K562 (cell line): Measurements from ENCODE around the gene SPATA33. TPM values are rescaled to one million over a fixed set of nuclear protein-coding genes. Genes with fewer than 3 reads are reported as not detected.
A peak's percentile ranks its signal among the peaks of the same experiment; 100 is the strongest.

Source experiments
- CBX5 ChIP-seq: IDR thresholded peaks from 2 replicates; pipeline ENCODE4 v1.6.1; 2014; ENCODE audit warnings: low read depth, borderline replicate concordance
- CTBP1 ChIP-seq: fragments of 450-650 bp; IDR thresholded peaks from 2 replicates; pipeline ENCODE4 v1.6.1; 2016; ENCODE audit warnings: borderline replicate concordance
- GTF2F1 ChIP-seq: IDR thresholded peaks from 2 replicates; pipeline ENCODE4 v1.6.1; 2011; ENCODE audit warnings: low read depth, low read length, improper control_type of control experiment
- IRF2 ChIP-seq: sonication (generic); formaldehyde crosslinking; IDR thresholded peaks from 2 replicates; pipeline ENCODE4 v1.8.1; 2022; ENCODE audit warnings: mild to moderate bottlenecking, missing genetic modification reagents
- L3MBTL2 ChIP-seq: fragments of 450-650 bp; IDR thresholded peaks from 2 replicates; pipeline ENCODE4 v1.6.1; 2016; ENCODE audit warnings: mild to moderate bottlenecking, moderate library complexity
- MAFF ChIP-seq: IDR thresholded peaks from 2 replicates; pipeline ENCODE4 v1.6.1; 2012; ENCODE audit warnings: low read length, improper control_type of control experiment
- SIN3B ChIP-seq: fragments of 450-650 bp; IDR thresholded peaks from 2 replicates; pipeline ENCODE4 v1.6.1; 2017; ENCODE audit warnings: low read depth, mild to moderate bottlenecking, moderate library complexity
- SP1 ChIP-seq: sonication (generic); formaldehyde crosslinking; IDR thresholded peaks from 2 replicates; pipeline ENCODE4 v1.8.1; 2022; ENCODE audit warnings: mild to moderate bottlenecking, missing genetic modification reagents
- TFAP4 ChIP-seq: sonication (generic); formaldehyde crosslinking; IDR thresholded peaks from 2 replicates; pipeline ENCODE4 v1.8.0; 2022; ENCODE audit warnings: missing genetic modification reagents, mild to moderate bottlenecking, moderate library complexity, borderline replicate concordance
- THAP12 ChIP-seq: fragments of 250-450 bp; sonication (Bioruptor Pico); IDR thresholded peaks from 2 replicates; pipeline ENCODE4 v1.9.0; 2021; ENCODE audit warnings: mild to moderate bottlenecking, inconsistent platforms
- ZBTB40 ChIP-seq, 2 experiments: fragments of 450-650 bp in 1 of 2; sonication (generic) in 1 of 2; formaldehyde crosslinking in 1 of 2; IDR thresholded peaks; 2 replicates each; pipeline versions ENCODE4 v1.7.1 to v1.9.0; 2016 to 2022; ENCODE audit warnings: inconsistent platforms in 1 of 2, mild to moderate bottlenecking in 1 of 2, missing genetic modification reagents in 1 of 2
- ZFX ChIP-seq: sonication (generic); formaldehyde crosslinking; IDR thresholded peaks from 2 replicates; pipeline ENCODE4 v1.8.0; 2022; ENCODE audit warnings: mild to moderate bottlenecking, missing genetic modification reagents, moderate library complexity
- ZNF134 ChIP-seq: fragments of 250-450 bp; sonication (Bioruptor Pico); conservative IDR thresholded peaks from 2 replicates; pipeline ENCODE4 v1.4.0; 2020
- polyA plus RNA-seq, 8 experiments: library from polyadenylated mRNA; depleted of rRNA in 4 of 8; stranded (reverse) in 5 of 8; unstranded in 3 of 8; fragments of >200 nt; fragmentation: Nextera tagmentation in 2 of 8; fragmentation: Illumina TruSeq in 1 of 8; extraction: Ambion mirVana in 2 of 8; extraction: Trizol in 1 of 8; gene quantifications; 2 replicates each; pipeline versions ENCODE4 v1.2.1 to v1.2.3, GENCODE V29; 2011 to 2014; ENCODE audit warnings: inconsistent platforms in 1 of 8, missing spikeins in 1 of 8
- total RNA-seq, 7 experiments: library from RNA; depleted of rRNA in 6 of 7; stranded (reverse); fragments of >200 nt in 6 of 7; fragmentation: Illumina TruSeq in 2 of 7; extraction: Trizol in 2 of 7; gene quantifications; 2 replicates each; pipeline versions ENCODE4 v1.2.1 to v1.2.3, GENCODE V29; 2011 to 2021; ENCODE audit warnings: low replicate concordance in 1 of 7
- TF ChIP-seq, protein P1 (sequence below): sonication (generic); formaldehyde crosslinking; IDR thresholded peaks from 2 replicates; pipeline ENCODE4 v1.8.0; 2022; ENCODE audit warnings: mild to moderate bottlenecking, missing genetic modification reagents

The SPATA33 gene
- total and polyA plus RNA-seq, 9 of the 15 experiments (the other 6 are each of a cell fraction or from before 2014, with no cell fraction given) = 4.0 to 20.0 (median 11.8) TPM

DNA sequence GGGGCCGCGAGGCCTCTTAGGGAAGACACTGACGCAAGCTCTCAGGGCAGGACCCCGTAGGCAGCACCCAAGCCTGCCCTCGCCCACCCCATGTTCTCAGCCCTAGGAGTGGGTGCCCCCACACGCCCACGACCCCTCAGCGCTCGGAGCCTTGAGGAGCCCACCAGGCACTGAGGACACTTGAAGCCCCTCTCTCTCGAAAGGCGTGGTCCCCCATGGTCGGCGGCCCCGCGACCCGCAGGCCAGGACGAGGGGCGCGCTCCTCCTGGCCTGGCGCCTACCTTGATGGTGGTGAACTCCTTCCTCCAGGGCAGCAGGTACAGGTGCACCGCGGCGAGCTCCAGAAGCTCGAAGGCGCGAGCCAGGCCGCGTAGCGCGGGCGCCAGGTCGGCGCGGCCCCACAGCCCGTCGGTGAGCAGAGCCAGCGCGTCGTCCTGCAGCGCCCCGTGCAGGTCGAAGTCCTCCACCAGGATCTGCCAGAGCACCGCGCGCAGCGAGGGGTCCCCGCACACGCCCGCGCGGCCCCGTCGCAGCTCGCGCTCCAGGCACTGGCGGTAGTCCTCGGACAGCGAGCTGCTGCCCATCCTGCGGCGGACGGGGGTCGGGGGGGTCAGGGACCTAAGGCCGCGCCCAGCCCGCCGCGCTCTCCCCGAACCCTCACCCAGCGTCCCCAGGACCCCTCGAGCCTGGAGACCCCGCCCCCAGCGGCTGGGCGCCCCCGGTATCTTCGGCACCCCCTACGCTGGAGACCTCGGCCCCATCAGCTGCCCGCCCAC lies 43.2 kb downstream of the SPATA33 start (continued):
- TF ChIP-seq ZBTB40 (IDR thresholded peaks at IDR 0.05) = no peak
- 0 out of 2 replicates have a peak, but pooled peaks have one; percentile 5 for TF ChIP-seq ZBTB40 (CRISPR knock-in tag; IDR thresholded peaks at IDR 0.05)
- peak; percentile 79 for TF ChIP-seq ZFX (CRISPR knock-in tag)
- no peak for TF ChIP-seq MAFF
- TF ChIP-seq, protein P1, sequence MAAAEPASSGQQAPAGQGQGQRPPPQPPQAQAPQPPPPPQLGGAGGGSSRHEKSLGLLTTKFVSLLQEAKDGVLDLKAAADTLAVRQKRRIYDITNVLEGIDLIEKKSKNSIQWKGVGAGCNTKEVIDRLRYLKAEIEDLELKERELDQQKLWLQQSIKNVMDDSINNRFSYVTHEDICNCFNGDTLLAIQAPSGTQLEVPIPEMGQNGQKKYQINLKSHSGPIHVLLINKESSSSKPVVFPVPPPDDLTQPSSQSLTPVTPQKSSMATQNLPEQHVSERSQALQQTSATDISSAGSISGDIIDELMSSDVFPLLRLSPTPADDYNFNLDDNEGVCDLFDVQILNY (CRISPR knock-in tag) = 0 out of 2 replicates have a peak, but pooled peaks have one; percentile 24
- peak; percentile 41; the same call in 1 of the 2 replicates for TF ChIP-seq THAP12 (CRISPR knock-in tag)
- TF ChIP-seq CTBP1 = peak; percentile 31
- TF ChIP-seq SIN3B = peak; percentile 17; the same call in 1 of the 2 replicates
- TF ChIP-seq TFAP4 = peak; percentile 10
- TF ChIP-seq GTF2F1 = 0 out of 2 replicates have a peak, but pooled peaks have one; percentile 22
- peak; percentile 54 for TF ChIP-seq IRF2
- 0 out of 2 replicates have a peak, but pooled peaks have one; percentile 23 for TF ChIP-seq SP1
- TF ChIP-seq CBX5 = 0 out of 2 replicates have a peak, but pooled peaks have one; percentile 25
- no peak for TF ChIP-seq ZNF134 (CRISPR knock-in tag)
- peak; percentile 73 for TF ChIP-seq L3MBTL2
